ENCODE results near the gene C10orf53. TPM values are rescaled to one million over a fixed set of nuclear protein-coding genes. Genes with fewer than 3 reads are reported as not detected.
A peak's percentile ranks its signal among the peaks of the same experiment; 100 is the strongest.

Gene C10orf53
- total and polyA plus RNA-seq, 5 experiments from 2014 or later = not detected

GRCh38 chr10:49736564-49737113, 57.2 kb downstream of the C10orf53 start:
- no peaks in the 10 kb centered on the region for H3K36me3 Mint-ChIP-seq
- POLR2A ChIA-PET = no interaction called here
- no peak for DNase-seq
- peaks cover 0 to 6% (median 0%) of the 10 kb centered on the region in 5 donors for H3K27me3 Mint-ChIP-seq
- no peak overlapping the region for H3K4me3 Mint-ChIP-seq
- no peaks in the 10 kb centered on the region for H3K9me3 Mint-ChIP-seq
- H3K27ac Mint-ChIP-seq = no peak overlapping the region
- no peak for ATAC-seq
- peaks cover 0 to 1% (median 0%) of the 10 kb centered on the region in 4 donors for H3K4me1 Mint-ChIP-seq

GRCh38 chr10:49737474-49738201, 58.2 kb downstream of the C10orf53 start:
- H3K36me3 Mint-ChIP-seq = no peaks in the 10 kb centered on the region
- no peak for DNase-seq
- H3K27ac Mint-ChIP-seq = no peak overlapping the region
- POLR2A ChIA-PET = no interaction called here
- no peak overlapping the region for H3K4me3 Mint-ChIP-seq
- peaks cover 0 to 1% (median 0%) of the 10 kb centered on the region in 4 donors for H3K4me1 Mint-ChIP-seq
- H3K27me3 Mint-ChIP-seq = peaks cover 0 to 6% (median 0%) of the 10 kb centered on the region in 5 donors
- no peak for ATAC-seq
- H3K9me3 Mint-ChIP-seq = no peaks in the 10 kb centered on the region

DNA sequence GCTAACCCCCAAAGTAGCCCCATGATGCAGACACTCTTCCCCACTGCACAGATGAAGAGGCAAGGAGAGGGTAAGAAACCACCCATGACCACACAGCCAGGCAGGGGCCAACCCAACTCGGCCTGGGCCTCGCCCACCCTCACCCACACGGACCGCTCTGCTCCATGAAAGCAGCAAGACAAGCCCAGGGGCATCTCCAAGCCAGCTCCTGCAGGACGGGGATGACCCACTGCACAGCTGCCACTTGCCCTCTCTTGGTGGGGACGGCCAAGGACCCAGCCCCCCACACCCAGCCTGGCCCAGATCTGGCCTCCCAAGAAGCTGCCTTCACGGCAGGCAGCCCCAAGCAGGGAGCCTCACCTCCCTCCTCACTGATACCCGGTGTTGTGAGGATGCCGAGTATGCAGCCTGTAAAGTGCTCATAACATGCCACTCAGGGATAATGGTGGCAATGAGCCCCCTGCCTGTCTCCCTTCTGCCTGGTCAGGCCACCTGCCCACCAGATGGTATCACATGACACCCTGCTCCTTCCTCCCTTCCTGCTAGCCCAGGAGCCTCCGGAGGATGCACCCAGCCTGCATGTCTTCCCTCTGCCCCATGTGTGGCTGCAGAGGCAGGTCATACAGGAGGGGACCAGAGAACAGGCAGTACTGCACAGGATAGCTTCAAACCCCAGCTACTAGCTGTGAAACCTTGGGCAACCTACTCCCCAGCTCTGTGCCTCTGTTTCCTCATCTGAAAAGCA, 59.3 kb downstream of the C10orf53 start:
- no peak overlapping the region for H3K27ac Mint-ChIP-seq
- POLR2A ChIA-PET = no interaction called here
- ATAC-seq (no peak), DNase-seq (no peak)
- H3K4me1 Mint-ChIP-seq = peaks cover 0 to 1% (median 0%) of the 10 kb centered on the region in 4 donors
- no peaks in the 10 kb centered on the region for H3K36me3 Mint-ChIP-seq
- H3K9me3 Mint-ChIP-seq = no peaks in the 10 kb centered on the region
- peaks cover 0 to 6% (median 0%) of the 10 kb centered on the region in 5 donors for H3K27me3 Mint-ChIP-seq
- H3K4me3 Mint-ChIP-seq = no peak overlapping the region

DNA sequence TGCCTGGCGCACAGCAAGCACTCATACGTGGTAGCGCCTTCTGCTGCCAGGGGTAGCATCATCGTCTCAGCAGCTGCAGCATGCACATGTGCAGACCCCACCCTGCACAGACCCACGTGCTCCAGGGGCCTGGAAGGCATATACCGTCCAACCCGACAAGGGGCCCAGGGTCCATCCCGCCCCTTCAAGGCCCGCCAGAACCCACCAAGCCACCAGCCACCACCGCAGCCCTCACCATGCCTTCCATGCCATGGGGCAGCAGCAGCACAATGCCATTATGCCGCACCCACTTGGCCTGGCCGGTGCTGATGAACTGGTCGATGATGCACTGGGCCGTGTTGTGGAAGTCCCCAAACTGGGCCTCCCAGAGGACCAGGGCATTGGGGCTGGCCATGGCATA, 60.0 kb downstream of the C10orf53 start:
- no peaks in the 10 kb centered on the region for H3K9me3 Mint-ChIP-seq
- H3K27me3 Mint-ChIP-seq = peaks cover 0 to 8% (median 0%) of the 10 kb centered on the region in 5 donors
- H3K4me3 Mint-ChIP-seq = no peak overlapping the region
- POLR2A ChIA-PET = no interaction called here
- no peak for ATAC-seq
- peaks cover 0 to 1% (median 0%) of the 10 kb centered on the region in 4 donors for H3K4me1 Mint-ChIP-seq
- no peak overlapping the region for H3K27ac Mint-ChIP-seq
- H3K36me3 Mint-ChIP-seq = no peaks in the 10 kb centered on the region
- DNase-seq = no peak

- no peaks in the 10 kb centered on the region for H3K36me3 Mint-ChIP-seq
Observed at GRCh38 chr10:49740346-49741107, 61.1 kb downstream of the C10orf53 start.

GRCh38 chr10:49741108-49741995, 61.9 kb downstream of the C10orf53 start:
- DNase-seq (peak in 1 of 10 donors; percentile 10), ATAC-seq (no peak)
- Mint-ChIP-seq H3K27me3 (peaks cover 0 to 10% (median 6%) of the 10 kb centered on the region in 5 donors), H3K36me3 (no peaks in the 10 kb centered on the region), H3K27ac (peak overlapping the region in 1 of 10 donors; percentile 35), H3K4me1 (no peaks in the 10 kb centered on the region), H3K4me3 (no peak overlapping the region), H3K9me3 (no peaks in the 10 kb centered on the region)
- POLR2A ChIA-PET = no interaction called here

More at GRCh38 chr10:49740346-49741107, 61.1 kb downstream of the C10orf53 start:
- H3K27me3 Mint-ChIP-seq = peaks cover 0 to 12% (median 3%) of the 10 kb centered on the region in 5 donors
- no peak for ATAC-seq
- H3K9me3 Mint-ChIP-seq = no peaks in the 10 kb centered on the region
- DNase-seq = peak in 1 of 10 donors; percentile 14
- H3K4me3 Mint-ChIP-seq = no peak overlapping the region
- no peak overlapping the region for H3K27ac Mint-ChIP-seq
- POLR2A ChIA-PET = no interaction called here
- peaks cover 0 to 1% (median 0%) of the 10 kb centered on the region in 4 donors for H3K4me1 Mint-ChIP-seq

- Mint-ChIP-seq H3K36me3 (no peaks in the 10 kb centered on the region), H3K9me3 (no peaks in the 10 kb centered on the region), H3K4me1 (no peaks in the 10 kb centered on the region), H3K4me3 (no peak overlapping the region), H3K27ac (no peak overlapping the region), H3K27me3 (peaks cover 0 to 10% (median 7%) of the 10 kb centered on the region in 5 donors)
- POLR2A ChIA-PET = no interaction called here
- peak in 1 of 10 donors; percentile 13 for DNase-seq
- ATAC-seq = no peak
Observed at GRCh38 chr10:49742683-49743463, 63.4 kb downstream of the C10orf53 start.

DNA sequence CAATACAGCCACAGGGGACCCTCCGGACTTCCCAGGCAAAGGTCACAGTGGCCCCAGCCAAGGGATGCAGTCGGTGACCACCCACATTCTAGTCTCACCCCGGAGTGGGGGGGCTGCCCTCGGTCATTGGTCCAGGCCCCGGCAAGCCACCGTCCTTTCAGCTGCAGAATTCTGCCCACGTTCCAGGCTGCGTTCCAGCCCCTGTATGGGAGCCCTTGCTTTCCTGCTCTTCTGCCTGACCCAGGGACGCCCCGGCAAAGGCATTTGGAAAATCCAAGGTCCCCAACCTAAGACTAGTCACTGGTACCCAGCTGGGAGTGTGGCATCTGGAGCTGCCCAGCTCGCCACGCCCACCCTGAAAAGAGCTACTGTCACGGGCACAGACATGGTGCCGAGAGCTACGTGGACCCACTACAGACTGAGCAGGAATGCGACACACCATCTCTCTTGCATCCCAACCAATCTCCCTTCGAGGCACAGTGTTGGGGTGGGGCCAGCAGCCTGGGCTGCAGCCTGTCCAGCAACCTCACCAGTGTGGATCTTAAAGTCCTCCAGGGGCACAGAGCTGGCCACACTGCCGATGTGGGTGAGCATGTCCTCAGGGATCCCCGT, 64.1 kb downstream of the C10orf53 start:
- Mint-ChIP-seq H3K36me3 (no peaks in the 10 kb centered on the region), H3K4me3 (no peak overlapping the region), H3K27me3 (peaks cover 0 to 10% (median 7%) of the 10 kb centered on the region in 5 donors), H3K4me1 (no peaks in the 10 kb centered on the region), H3K9me3 (no peaks in the 10 kb centered on the region), H3K27ac (no peak overlapping the region)
- POLR2A ChIA-PET = no interaction called here
- ATAC-seq = no peak
- DNase-seq = no peak

DNA sequence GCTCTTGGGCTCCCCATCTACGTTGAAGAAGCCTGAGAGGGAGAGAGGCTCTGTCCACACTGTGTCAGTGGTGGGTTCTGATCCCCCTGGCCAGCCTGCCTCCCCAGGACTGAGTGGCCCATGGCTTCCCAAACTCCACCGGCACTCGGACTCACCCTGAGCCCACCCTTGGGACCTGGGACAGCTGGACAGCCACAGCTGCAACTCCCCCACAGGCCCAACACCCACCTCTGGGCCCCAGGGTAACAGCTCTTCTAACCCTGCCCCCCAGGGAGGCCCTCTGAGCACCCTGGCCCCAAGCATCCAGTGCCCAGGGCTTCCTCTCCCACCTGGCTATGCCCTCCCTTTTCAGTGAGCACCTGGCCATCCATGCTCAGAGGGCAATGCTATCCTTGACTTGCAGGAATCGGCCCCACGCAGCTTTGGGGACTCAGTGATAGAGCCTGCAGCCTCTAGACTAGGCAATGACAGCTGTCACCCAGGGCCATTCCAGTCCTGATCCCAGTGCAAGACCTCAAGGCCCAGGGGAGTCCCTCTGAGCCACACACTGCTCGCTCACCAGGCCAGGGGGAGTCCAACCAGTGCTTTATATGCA, 64.7 kb downstream of the C10orf53 start:
- no peak for DNase-seq
- peaks cover 0 to 10% (median 7%) of the 10 kb centered on the region in 5 donors for H3K27me3 Mint-ChIP-seq
- POLR2A ChIA-PET = no interaction called here
- no peaks in the 10 kb centered on the region for H3K4me1 Mint-ChIP-seq
- ATAC-seq = no peak
- H3K4me3 Mint-ChIP-seq = no peak overlapping the region
- no peak overlapping the region for H3K27ac Mint-ChIP-seq
- no peaks in the 10 kb centered on the region for H3K9me3 Mint-ChIP-seq
- H3K36me3 Mint-ChIP-seq = no peaks in the 10 kb centered on the region

DNA sequence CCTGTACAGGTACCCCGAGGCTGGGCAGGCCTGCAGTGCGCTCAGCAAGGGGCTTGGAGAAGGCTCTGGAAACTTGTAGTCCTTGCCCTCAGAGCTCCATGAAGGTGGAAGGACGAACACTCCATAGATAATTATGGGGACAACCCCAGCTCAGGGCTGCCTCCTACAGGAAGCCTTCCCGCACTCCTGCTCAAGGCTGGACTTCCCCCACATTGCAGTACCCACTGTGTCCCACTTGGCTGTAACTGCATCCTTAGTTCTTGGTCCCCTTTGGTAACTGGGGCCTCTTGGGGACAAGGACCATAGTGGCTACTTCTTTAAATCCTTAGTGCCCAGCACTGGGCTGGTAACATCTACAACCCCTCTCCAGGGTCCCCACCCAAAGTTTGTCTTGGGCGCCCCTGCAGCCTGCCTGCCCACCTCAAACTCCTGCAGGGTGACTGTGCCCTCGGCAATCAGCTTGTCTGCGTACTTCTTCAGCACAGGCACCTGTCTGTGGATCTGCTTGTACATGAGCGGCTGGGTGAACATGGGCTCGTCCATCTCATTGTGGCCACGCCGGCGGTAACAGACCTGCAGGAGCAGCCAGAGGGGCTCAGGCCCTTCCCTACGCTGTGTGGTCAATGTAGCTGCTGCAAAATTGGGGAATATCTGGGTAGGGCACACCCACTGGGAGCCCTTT, 65.6 kb downstream of the C10orf53 start:
- POLR2A ChIA-PET = no interaction called here
- Mint-ChIP-seq H3K4me1 (no peaks in the 10 kb centered on the region), H3K36me3 (no peaks in the 10 kb centered on the region), H3K27ac (no peak overlapping the region), H3K4me3 (no peak overlapping the region), H3K9me3 (no peaks in the 10 kb centered on the region), H3K27me3 (peaks cover 0 to 12% (median 7%) of the 10 kb centered on the region in 5 donors)
- ATAC-seq (no peak), DNase-seq (peak in 1 of 10 donors; percentile 13)

Measured in naive thymus-derived CD8-positive, alpha-beta T cell (primary cell).